Activated naive CD8-positive, alpha-beta T cell treated with anti-CD3 and anti-CD28 coated beads, Interleukin-2, amount 50 U/mL, for 16 hours (primary cell): ENCODE results near the gene KRTAP9-9.
"Not testable (repeated sequence)": the region's sequence is repeated elsewhere in the genome, so short reads cannot be mapped to it uniquely, and the experiment has no call there.

Experiments
- DNase-seq: peaks from one replicate; pipeline ENCODE4 v3.0.0-alpha.2; 2020; ENCODE audit warnings: low read depth, low spot score

The KRTAP9-9 gene

DNA sequence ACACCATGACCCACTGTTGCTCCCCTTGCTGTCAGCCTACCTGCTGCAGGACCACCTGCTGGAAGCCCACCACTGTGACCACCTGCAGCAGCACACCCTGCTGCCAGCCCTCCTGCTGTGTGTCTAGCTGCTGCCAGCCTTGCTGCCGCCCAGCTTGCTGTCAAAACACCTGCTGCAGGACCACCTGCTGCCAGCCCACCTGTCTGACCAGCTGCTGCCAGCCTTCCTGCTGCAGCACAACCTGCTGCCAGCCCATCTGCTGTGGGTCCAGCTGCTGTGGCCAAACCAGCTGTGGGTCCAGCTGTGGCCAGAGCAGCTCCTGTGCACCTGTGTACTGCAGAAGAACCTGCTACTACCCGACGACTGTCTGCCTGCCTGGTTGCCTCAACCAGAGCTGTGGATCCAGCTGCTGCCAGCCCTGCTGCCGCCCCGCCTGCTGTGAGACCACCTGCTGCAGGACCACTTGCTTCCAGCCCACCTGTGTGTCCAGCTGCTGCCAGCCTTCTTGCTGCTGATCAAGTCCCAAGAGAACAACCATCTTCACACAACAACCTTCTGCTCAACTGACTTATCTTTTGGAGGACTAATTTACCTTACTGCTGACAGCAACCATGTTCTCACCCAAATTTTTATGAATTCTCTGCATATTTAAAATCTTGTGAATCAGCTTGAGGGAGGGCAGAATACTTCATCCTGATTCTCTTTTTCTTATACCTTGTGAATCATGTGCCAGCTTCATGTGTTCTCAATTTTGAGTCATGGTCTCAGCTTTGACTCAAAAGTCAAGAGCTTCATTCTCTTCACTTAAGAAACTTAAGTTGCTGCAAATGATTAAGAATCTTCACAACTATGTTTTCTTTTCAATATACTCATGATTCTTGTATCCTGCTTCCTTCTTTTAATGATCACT, at the start of gene KRTAP9-9:
KRTAP9-9 (plus strand) TSS at position 4 of the 910 bp plus-strand sequence.
- not testable (repeated sequence) for DNase-seq

DNA sequence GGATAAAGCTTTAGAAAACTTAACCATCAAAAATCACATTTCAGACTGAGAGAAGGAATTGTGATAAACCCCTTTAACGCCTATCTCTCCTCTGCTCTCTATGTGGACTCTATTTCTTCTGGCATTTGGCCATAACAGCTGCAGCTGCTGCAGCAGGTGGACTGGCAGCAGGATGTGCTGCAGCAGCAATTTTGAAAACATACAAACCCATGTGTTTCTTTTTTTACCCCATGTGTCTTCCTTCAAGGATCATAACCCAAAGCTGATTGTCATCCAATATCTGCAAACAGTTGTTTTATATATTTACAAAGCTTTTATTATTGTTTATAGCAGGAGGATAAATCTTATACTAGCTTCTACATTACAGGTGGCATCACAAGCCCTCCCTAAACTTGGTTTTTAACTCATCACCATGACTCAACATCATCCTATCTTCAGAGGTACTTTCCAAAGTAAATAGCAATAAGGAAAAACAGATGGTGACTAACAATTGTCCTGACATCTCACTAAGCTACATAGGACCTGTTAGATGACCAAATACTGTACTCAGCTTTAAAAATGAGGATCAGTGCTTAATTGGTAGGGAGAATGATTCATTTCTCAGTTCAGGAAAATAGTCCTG, 43.2 kb upstream of the KRTAP9-9 start:
- DNase-seq: no peak

DNA sequence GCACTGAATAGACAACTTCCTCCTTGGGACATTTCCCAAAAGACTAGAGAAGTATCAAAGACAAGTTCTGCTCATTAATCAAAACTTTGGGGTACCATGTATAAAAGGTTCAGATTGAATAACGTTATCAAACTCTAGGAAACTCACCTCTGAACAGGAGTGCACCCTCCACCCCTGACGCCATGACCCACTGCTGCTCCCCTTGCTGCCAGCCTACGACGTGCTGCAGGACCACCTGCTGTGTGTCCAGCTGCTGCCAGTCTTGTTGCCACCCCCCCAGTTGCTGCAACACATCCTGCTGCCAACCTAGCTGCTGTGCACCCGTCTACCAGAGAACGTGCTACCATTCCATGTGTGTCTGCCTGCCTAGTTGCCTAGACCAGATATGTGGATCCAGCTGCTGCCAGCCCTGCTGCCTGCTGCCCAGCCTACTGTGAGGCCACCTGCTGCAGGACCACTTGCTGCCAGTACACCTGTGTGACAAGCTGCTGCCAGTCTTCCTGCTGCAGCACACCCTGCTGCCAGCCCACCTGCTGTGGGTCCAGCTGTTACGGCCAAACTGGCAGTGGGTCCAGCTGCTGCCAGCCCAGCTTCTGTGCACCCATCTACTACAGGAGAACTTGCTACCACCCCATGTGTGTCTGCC, 42.5 kb upstream of the KRTAP9-9 start:
- no peak for DNase-seq

DNA sequence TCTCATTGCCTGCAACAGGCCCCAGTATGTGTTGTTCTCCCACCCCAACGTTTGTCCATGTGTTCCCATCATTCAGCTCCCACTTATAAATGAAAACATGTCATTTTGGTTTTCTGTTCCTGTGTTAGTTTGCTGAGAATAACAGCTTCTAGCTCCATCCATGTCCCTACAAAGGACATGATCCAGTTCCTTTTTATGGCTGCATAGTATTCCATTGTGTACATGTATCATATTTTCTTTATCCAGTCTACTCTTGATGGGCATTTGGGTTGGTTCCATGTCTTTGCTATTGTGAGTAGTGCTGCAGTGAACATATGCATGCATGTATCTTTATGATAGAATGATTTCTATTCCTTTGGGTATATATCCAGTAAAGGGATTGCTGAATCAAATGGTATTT, 39.5 kb upstream of the KRTAP9-9 start:
- DNase-seq: no peak

DNA sequence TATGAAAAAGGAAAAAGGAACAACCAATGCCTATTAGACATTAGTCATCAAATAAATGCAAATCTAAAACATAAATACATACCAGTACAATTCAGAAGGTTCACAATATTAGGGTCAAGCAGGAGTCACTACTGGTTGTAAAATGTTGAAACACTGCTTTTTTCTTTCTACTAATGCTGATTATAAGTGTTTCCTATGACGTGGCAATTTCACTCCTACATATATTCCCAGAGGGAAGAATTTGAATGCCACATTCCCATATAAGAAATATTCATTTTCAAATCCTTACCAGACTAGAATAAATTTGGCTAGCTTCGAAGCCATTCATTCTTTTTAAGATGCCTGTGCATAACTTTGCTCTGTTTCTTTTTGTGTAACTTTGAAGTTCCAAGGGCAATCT, 31.4 kb upstream of the KRTAP9-9 start:
- no peak for DNase-seq

DNA sequence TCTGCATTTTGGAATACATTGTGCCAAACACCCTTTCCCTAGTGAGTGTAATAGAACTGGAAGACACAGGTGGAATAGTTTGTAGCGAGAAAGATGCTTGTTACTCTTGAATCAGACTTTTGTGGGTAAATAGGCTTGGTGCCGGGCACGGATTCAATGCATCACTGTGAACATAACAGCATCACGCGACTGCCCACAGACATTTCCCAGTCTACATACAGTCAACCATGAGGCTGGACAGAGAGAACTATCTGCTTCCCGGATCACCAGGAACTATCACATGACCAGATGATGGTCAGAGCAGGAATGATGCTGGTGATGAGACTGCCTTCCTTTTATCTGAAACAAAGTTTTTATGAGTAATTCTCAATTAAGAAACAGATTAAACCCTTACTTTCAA, 29.1 kb upstream of the KRTAP9-9 start:
- no peak for DNase-seq

DNA sequence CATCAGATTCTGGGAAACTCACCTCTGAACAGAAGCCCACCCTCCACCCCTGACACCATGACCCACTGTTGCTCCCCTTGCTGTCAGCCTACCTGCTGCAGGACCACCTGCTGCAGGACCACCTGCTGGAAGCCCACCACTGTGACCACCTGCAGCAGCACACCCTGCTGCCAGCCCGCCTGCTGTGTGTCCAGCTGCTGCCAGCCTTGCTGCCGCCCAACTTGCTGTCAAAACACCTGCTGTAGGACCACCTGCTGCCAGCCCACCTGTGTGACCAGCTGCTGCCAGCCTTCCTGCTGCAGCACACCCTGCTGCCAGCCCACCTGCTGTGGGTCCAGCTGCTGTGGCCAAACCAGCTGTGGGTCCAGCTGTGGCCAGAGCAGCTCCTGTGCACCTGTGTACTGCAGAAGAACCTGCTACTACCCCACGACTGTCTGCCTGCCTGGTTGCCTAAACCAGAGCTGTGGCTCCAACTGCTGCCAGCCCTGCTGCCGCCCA, 28.5 kb upstream of the KRTAP9-9 start, which contains the start of gene KRTAP9-2:
KRTAP9-2 (plus strand) TSS at position 51 of the 498 bp plus-strand sequence; CDS start at position 58, 7 bp downstream.
- not testable (repeated sequence) for DNase-seq

DNA sequence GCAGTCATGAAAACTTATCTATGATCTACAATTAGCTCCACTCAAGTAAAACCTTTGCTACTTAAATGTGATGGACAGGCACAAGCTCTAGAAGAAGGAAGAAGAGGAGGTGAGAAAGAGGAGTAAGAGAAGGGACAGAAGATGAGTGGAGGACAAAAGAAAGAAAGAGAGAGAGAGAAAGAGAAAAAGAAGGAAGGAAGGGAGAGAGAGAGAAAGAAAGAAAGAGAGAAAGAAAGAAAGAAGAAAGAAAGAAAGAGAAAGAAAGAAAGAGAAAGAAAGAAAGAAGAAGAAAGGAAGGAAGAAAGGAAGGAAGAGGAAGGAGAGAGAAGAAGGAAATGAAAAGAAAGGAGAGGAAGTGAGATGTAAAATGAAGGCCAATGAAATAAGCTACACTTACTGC, 25.1 kb upstream of the KRTAP9-9 start:
- DNase-seq: no peak

DNA sequence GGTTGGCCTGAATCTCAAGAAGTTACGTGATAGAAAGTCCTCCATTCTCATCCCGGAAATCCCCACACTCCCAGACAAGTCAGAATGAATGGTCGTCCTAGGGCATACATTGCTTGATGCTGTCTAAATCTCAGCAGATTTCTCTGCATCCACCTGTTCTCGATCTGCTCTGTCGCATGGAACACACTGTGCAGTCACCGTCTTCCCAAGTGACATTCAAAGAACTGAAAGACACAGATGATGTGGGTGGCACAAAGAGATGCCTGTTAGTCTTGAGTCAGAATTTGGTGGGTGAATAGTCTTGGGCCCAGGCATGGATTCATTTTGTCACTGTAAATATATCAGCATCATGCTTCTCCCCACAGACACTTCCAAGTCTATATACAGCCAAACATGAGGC, 23.5 kb upstream of the KRTAP9-9 start:
- DNase-seq: no peak

DNA sequence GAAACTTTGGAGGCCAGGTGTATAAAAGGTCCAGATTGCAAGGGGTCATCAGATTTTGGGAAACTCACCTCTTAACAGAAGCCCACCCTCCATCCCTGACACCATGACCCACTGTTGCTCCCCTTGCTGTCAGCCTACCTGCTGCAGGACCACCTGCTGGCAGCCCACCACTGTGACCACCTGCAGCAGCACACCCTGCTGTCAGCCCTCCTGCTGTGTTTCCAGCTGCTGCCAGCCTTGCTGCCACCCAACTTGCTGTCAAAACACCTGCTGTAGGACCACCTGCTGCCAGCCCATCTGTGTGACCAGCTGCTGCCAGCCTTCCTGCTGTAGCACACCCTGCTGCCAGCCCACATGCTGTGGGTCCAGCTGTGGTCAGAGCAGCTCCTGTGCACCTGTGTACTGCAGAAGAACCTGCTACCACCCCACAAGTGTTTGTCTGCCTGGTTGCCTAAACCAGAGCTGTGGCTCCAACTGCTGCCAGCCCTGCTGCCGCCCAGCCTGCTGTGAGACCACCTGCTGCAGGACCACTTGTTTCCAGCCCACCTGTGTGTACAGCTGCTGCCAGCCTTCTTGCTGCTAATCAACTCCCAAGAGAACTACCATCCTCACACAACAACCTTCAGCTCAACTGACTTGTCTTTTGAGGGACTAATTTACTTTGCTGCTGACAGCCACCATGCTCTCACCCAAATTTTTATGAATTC, 22.6 kb upstream of the KRTAP9-9 start, which contains the start of gene KRTAP9-3:
KRTAP9-3 (plus strand) TSS at position 51 of the 707 bp plus-strand sequence; CDS start at position 104, 53 bp downstream.
- not testable (repeated sequence) for DNase-seq

DNA sequence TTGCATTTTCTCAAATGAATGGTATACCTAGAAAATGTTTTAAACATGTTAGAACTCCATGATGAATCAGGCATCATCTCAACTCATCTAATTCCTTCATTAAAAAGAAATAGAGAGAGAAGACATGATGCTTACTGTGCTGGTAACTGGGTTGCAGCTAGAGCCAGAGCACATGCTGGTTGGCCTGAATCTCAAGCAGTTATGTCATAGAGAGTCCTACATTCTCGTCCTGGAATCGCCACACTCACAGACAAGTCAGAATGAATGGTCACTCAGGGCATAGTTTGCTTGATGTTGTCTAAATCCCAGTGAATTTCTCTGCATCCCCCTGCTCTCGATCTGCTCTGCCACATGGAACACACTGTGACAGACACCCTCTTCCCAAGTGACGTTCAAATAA, 18.1 kb upstream of the KRTAP9-9 start:
- DNase-seq: not testable (repeated sequence)

DNA sequence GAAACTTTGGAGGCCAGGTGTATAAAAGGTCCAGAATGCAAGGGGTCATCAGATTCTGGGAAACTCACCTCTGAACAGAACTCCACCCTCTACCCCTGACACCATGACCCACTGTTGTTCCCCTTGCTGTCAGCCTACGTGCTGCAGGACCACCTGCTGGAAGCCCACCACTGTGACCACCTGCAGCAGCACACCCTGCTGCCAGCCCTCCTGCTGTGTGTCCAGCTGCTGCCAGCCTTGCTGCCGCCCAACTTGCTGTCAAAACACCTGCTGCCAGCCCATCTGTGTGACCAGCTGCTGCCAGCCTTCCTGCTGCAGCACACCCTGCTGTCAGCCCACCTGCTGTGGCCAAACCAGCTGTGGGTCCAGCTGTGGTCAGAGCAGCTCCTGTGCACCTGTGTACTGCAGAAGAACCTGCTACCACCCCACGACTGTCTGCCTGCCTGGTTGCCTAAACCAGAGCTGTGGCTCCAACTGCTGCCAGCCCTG, 17.2 kb upstream of the KRTAP9-9 start, which contains the start of gene KRTAP9-8:
KRTAP9-8 (plus strand) TSS at position 51 of the 489 bp plus-strand sequence; CDS start at position 104, 53 bp downstream.
- not testable (repeated sequence) for DNase-seq

DNA sequence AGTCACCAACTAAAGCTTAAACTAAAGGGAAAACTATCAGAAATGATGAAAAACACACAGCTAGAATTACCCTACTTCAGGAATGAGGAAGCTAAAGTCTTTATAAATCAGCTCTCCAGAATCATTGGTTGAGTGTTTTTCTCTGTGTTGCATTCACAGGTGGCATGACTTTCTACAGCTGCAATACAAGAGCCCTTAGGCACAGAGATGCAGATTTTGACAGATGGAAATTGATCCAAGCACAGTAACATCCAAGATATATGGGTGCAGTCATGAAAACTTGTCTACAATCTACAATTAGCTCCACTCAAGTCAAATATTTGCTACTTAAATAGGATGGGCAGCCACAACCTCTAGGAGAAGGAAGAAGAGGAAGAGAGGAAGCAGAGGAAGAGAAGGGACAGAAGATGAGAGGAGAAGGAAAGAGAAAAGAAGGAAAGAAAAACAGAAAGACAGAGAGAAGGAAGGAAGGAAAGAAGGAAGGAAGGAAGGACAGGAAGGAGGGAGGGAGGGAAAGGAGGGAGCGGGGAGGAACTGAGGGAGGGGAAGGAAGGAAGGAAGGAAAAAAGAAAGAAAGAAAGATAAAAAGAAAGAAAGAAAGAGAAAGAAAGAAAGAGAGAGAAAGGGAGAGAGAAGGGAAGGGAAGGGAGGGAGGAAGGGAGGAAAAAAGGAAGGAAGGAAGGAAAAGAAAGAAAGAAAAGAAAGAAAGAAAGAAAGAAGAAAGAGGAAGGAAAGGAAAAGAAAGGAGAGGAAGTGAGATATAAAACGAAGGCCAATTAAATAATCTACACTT, 8.0 kb upstream of the KRTAP9-9 start:
- DNase-seq: not testable (repeated sequence)

DNA sequence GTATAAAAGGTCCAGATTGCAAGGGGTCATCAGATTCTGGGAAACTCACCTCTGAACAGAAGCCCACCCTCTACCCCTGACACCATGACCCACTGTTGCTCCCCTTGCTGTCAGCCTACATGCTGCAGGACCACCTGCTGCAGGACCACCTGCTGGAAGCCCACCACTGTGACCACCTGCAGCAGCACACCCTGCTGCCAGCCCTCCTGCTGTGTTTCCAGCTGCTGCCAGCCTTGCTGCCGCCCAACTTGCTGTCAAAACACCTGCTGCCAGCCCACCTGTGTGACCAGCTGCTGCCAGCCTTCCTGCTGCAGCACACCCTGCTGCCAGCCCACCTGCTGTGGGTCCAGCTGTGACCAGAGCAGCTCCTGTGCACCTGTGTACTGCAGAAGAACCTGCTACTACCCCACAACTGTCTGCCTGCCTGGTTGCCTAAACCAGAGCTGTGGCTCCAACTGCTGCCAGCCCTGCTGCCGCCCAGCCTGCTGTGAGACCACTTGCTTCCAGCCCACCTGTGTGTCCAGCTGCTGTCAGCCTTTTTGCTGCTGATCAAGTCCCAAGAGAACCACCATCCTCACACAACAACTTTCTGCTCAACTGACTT, 5.4 kb upstream of the KRTAP9-9 start, which contains the start of gene KRTAP9-4:
KRTAP9-4 (plus strand) TSS at position 51 of the 604 bp plus-strand sequence; CDS start at position 85, 34 bp downstream.
- not testable (repeated sequence) for DNase-seq

DNA sequence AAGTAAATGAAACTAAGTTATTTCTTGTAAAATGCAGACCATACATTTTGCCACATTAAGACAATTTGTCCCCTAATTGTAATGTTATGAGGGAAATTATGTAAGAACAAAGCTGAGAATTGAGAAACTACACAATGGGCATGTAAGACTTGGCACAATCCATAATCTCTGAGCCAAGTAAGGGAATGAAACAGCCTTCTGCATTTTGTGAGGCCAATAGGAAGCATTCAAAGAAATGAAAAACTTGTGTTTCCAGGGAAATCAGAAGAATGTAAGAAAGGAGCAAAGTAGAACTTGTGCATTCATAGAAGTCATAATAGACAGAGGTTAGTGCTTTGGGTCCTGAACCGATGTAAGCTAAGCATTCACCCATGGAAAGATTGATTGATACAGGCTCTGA, 3.9 kb upstream of the KRTAP9-9 start:
- DNase-seq: no peak

DNA sequence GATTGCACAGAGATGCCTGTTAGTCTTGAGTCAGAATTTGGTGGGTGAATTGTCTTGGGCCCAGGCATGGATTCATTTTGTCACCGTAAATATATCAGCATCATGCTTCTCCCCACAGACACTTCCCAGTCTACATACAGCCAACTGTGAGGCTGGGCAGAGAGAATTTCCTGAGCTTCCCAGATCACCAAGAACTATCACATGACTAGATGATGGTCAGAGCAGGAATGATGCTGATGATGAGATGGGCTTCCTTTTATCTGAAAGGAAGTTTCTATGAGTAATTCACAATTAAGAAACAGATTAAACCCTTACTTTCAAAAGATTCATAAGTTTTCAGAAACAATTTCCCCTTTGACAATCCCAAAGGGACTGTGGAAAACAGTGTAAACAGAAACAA, 323 bp upstream of the KRTAP9-9 start:
- DNase-seq: no peak

DNA sequence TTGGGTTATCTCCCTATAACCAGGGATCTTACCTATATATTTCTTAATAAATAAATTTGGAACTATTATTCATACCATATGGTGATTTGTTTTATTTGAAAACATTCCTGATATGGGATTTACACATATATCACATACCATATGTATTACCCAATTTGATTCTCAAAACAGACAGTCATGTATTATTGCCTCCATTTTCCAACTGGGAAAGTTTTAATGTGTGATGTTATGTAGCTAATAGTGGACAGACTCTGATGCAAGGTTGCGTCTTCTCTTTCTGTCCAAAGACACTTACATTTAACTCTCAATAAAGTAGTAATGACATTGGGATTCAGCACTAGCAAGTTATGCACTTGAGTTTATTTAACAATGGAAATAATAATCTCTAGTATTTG, 1.1 kb downstream of the KRTAP9-9 start:
- DNase-seq: no peak

DNA sequence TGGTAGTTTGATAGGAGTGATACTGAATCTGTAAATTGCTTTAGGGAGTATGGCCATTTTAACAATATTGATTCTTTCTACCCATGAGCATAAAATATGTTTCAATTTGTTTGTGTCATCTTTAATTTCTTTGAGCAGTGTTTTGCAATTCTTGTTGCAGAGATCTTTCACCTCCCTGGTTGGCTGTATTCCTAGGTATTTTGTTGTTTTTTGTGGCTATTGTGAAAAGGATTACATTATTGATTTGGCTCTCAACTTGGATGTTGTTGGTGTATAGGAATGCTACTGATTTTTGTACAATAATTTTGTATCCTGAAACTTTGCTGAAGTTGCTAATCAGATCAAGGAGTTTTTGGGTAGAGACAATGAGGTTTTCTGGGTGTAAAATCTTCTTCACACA, 3.2 kb downstream of the KRTAP9-9 start:
- no peak for DNase-seq

DNA sequence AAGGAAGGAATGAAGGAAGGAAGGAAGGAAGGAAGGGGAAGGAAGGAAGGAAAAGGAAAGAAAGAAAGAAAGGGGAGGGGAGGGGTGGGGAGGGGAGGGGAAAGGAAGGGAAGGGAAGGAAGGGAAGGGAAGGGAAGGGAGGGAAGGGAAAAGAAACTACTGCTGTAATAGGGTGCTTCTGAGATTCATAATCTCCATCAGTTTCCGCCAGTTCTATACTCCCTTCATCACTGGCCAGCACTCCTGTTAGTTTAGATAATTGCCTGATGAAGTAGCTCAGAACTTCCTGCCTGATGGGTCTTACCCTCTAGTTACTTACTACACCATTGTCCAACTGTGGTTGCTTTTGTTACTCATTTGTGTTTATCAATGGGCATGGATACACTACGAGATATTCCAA, 8.0 kb downstream of the KRTAP9-9 start:
- DNase-seq: no peak

DNA sequence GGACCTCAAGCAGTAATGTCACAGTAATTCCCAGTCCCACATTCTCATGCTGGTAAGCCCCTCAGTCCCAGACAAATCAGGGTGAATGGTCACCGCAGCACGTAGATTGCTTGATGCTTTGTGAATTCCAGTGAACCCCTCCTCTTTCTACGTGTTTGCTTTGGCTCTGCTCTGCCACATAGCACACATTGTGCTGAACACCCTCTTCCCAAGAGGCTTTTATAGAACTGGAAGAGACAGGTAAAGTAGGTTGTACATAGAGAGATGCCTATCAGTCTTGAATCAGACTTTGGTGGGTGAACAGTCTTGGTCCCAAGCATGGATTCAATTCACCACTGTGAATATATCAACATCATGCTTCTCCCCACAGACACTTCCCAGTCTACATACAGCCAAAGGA, 9.4 kb downstream of the KRTAP9-9 start:
- DNase-seq: no peak
